Measurements from ENCODE around the gene UQCRC2.
"Not testable (repeated sequence)": the region's sequence is repeated elsewhere in the genome, so short reads cannot be mapped to it uniquely, and the experiment has no call there.

The UQCRC2 gene

GRCh38 chr16:21997697-21998480 lies 44.7 kb downstream of the UQCRC2 start:
- Histone ChIP-seq H3K4me1 (ENCODE audit: control insufficient read depth, low read length) (peaks cover 3% of the 10 kb centered on the region; the same call in 1 of the 2 replicates), H3K79me2 (ENCODE audit: control insufficient read depth, low read length) (no peaks in the 10 kb centered on the region), H3K4me3 (ENCODE audit: low read length) (no peak overlapping the region), H4K20me1 (ENCODE audit: control insufficient read depth, insufficient read depth, low read depth, low read length) (no peaks in the 10 kb centered on the region), H3K4me2 (ENCODE audit: low read length) (no peak overlapping the region), H3K9me2 (replicated peaks; ENCODE audit: control insufficient read depth, low read length) (no peaks in the 10 kb centered on the region), H3K9me3 (ENCODE audit: control insufficient read depth, insufficient read depth, low read length) (no peaks in the 10 kb centered on the region), H3K27ac (ENCODE audit: low read depth, low read length) (no peak overlapping the region), H3F3A (ENCODE audit: control insufficient read depth, insufficient read depth) (no peaks in the 10 kb centered on the region), H3K36me3 (ENCODE audit: control insufficient read depth, low read length) (no peaks in the 10 kb centered on the region), H3K27me3 (ENCODE audit: control insufficient read depth, low read length) (no peaks in the 10 kb centered on the region)
- TF ChIP-seq EZH2phosphoT487 (IDR thresholded peaks at IDR 0.05; ENCODE audit: borderline replicate concordance, low read length) (no peak), CTCF (IDR thresholded peaks at IDR 0.05; ENCODE audit: low read depth, low read length, poor library complexity, severe bottlenecking) (no peak)

GRCh38 chr16:22001591-22001990 lies 48.4 kb downstream of the UQCRC2 start:
- H3K27ac ChIP-seq (ENCODE audit: low read depth, low read length), result no peak overlapping the region

GRCh38 chr16:22002047-22002446 lies 48.9 kb downstream of the UQCRC2 start:
- not testable (repeated sequence) for H3K27me3 ChIP-seq (ENCODE audit: control insufficient read depth, low read length); H3K9me3 ChIP-seq (ENCODE audit: control insufficient read depth, insufficient read depth, low read length); H3K4me1 ChIP-seq (ENCODE audit: control insufficient read depth, low read length); H3K79me2 ChIP-seq (ENCODE audit: control insufficient read depth, low read length); H3K36me3 ChIP-seq (ENCODE audit: control insufficient read depth, low read length); H3K9me2 ChIP-seq (replicated peaks; ENCODE audit: control insufficient read depth, low read length); H3K4me2 ChIP-seq (ENCODE audit: low read length); H3K27ac ChIP-seq (ENCODE audit: low read depth, low read length); H4K20me1 ChIP-seq (ENCODE audit: control insufficient read depth, insufficient read depth, low read depth, low read length); H3K4me3 ChIP-seq (ENCODE audit: low read length); H3F3A ChIP-seq (ENCODE audit: control insufficient read depth, insufficient read depth)

More at GRCh38 chr16:22001591-22001990, 48.4 kb downstream of the UQCRC2 start:
- Histone ChIP-seq H4K20me1 (ENCODE audit: control insufficient read depth, insufficient read depth, low read depth, low read length) (no peaks in the 10 kb centered on the region), H3K36me3 (ENCODE audit: control insufficient read depth, low read length) (no peaks in the 10 kb centered on the region), H3K9me3 (ENCODE audit: control insufficient read depth, insufficient read depth, low read length) (no peaks in the 10 kb centered on the region), H3K79me2 (ENCODE audit: control insufficient read depth, low read length) (no peaks in the 10 kb centered on the region), H3K4me1 (ENCODE audit: control insufficient read depth, low read length) (peaks cover 5% of the 10 kb centered on the region), H3K4me2 (ENCODE audit: low read length) (no peak overlapping the region), H3K27me3 (ENCODE audit: control insufficient read depth, low read length) (no peaks in the 10 kb centered on the region), H3K9me2 (replicated peaks; ENCODE audit: control insufficient read depth, low read length) (no peaks in the 10 kb centered on the region), H3F3A (ENCODE audit: control insufficient read depth, insufficient read depth) (no peaks in the 10 kb centered on the region), H3K4me3 (ENCODE audit: low read length) (no peak overlapping the region)
- no peak for TF ChIP-seq EZH2phosphoT487 (IDR thresholded peaks at IDR 0.05; ENCODE audit: borderline replicate concordance, low read length)
- no peak for TF ChIP-seq CTCF (IDR thresholded peaks at IDR 0.05; ENCODE audit: low read depth, low read length, poor library complexity, severe bottlenecking)

GRCh38 chr16:22003195-22003594 lies 50.0 kb downstream of the UQCRC2 start:
- H3K27me3 ChIP-seq (ENCODE audit: control insufficient read depth, low read length), result no peaks in the 10 kb centered on the region
- H3F3A ChIP-seq (ENCODE audit: control insufficient read depth, insufficient read depth), result no peaks in the 10 kb centered on the region
- no peaks in the 10 kb centered on the region for H4K20me1 ChIP-seq (ENCODE audit: control insufficient read depth, insufficient read depth, low read depth, low read length)
- H3K79me2 ChIP-seq (ENCODE audit: control insufficient read depth, low read length), result peaks cover 5% of the 10 kb centered on the region
- H3K4me3 ChIP-seq (ENCODE audit: low read length), result no peak overlapping the region
- H3K27ac ChIP-seq (ENCODE audit: low read depth, low read length), result no peak overlapping the region
- H3K36me3 ChIP-seq (ENCODE audit: control insufficient read depth, low read length), result no peaks in the 10 kb centered on the region
- H3K9me2 ChIP-seq (replicated peaks; ENCODE audit: control insufficient read depth, low read length), result no peaks in the 10 kb centered on the region
- H3K4me2 ChIP-seq (ENCODE audit: low read length), result no peak overlapping the region
- H3K9me3 ChIP-seq (ENCODE audit: control insufficient read depth, insufficient read depth, low read length), result no peaks in the 10 kb centered on the region
- TF ChIP-seq EZH2phosphoT487 (IDR thresholded peaks at IDR 0.05; ENCODE audit: borderline replicate concordance, low read length) (no peak), CTCF (IDR thresholded peaks at IDR 0.05; ENCODE audit: low read depth, low read length, poor library complexity, severe bottlenecking) (no peak)
- H3K4me1 ChIP-seq (ENCODE audit: control insufficient read depth, low read length), result peaks cover 14% of the 10 kb centered on the region
